ENCODE measurements around the gene NTM. TPM values are rescaled to one million over a fixed set of nuclear protein-coding genes. Genes with fewer than 3 reads are reported as not detected.
"Not testable (repeated sequence)": the region's sequence is repeated elsewhere in the genome, so short reads cannot be mapped to it uniquely, and the experiment has no call there.

NTM gene
- total and polyA plus RNA-seq, 8 donors: 0.04 to 4.4 (median 0.50) TPM

GRCh38 chr11:132318421-132319157 is 948.2 kb downstream of the NTM start:
- H3K27ac ChIP-seq: no peak overlapping the region
- intact Hi-C loops (cut with DNase I): no loop called here
- H3K4me1 ChIP-seq: no peaks in the 10 kb centered on the region
- peaks cover 0 to 3% (median 0%) of the 10 kb centered on the region in 4 donors for H3K27me3 ChIP-seq
- H3K9me3 ChIP-seq: no peaks in the 10 kb centered on the region
- H3K4me3 ChIP-seq: no peak overlapping the region
- 54 to 66% methylated on average over 8 of the region's 8 CpGs for WGBS, 2 donors
- no peaks in the 10 kb centered on the region for H3K36me3 ChIP-seq
- ATAC-seq (no peak), DNase-seq (no peak), FAIRE-seq (no peak)
- TF ChIP-seq, protein P1, sequence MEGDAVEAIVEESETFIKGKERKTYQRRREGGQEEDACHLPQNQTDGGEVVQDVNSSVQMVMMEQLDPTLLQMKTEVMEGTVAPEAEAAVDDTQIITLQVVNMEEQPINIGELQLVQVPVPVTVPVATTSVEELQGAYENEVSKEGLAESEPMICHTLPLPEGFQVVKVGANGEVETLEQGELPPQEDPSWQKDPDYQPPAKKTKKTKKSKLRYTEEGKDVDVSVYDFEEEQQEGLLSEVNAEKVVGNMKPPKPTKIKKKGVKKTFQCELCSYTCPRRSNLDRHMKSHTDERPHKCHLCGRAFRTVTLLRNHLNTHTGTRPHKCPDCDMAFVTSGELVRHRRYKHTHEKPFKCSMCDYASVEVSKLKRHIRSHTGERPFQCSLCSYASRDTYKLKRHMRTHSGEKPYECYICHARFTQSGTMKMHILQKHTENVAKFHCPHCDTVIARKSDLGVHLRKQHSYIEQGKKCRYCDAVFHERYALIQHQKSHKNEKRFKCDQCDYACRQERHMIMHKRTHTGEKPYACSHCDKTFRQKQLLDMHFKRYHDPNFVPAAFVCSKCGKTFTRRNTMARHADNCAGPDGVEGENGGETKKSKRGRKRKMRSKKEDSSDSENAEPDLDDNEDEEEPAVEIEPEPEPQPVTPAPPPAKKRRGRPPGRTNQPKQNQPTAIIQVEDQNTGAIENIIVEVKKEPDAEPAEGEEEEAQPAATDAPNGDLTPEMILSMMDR (IDR thresholded peaks at IDR 0.05): no peak

- H3K4me3 ChIP-seq; H3K36me3 ChIP-seq; DNase-seq; H3K9me3 ChIP-seq; ATAC-seq; H3K4me1 ChIP-seq; intact Hi-C loops (cut with DNase I); H3K27ac ChIP-seq; FAIRE-seq; H3K27me3 ChIP-seq: not testable (repeated sequence)
- 43 to 65% methylated on average over 6 of the region's 6 CpGs for WGBS, 2 donors
Observed at GRCh38 chr11:132319419-132319818, 949.0 kb downstream of the NTM start.

- Histone ChIP-seq H3K36me3 (no peaks in the 10 kb centered on the region), H3K4me3 (no peak overlapping the region), H3K4me1 (no peaks in the 10 kb centered on the region), H3K9me3 (no peaks in the 10 kb centered on the region), H3K27me3 (peaks cover 0 to 3% (median 0%) of the 10 kb centered on the region in 4 donors), H3K27ac (no peak overlapping the region)
- no peak for ATAC-seq
- 66 to 75% methylated on average over 7 of the region's 7 CpGs for WGBS, 2 donors
- DNase-seq: no peak
- intact Hi-C loops (cut with DNase I): no loop called here
- TF ChIP-seq, protein P1 (IDR thresholded peaks at IDR 0.05): no peak
- no peak for FAIRE-seq
Observed at GRCh38 chr11:132330515-132330914, 960.1 kb downstream of the NTM start.

DNA sequence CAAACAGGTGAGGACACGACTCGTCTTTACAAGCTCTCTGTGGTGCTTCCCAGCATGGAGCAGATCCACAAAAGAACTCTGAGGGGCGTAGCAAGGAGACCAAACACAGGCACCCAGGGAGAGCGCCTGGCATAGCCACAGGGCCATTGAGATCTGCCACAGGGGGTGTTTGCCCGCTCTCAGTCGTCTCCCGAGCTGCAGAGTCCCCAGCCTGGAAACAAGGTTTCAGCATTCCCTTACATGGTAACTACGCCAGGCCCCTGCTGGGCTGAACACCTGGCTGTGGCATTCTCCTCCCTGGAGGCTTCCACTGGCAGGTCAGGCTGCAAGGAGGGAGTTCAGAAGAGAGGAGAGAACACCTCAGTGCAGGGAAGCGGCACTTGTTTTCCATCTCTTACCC is 962.1 kb downstream of the NTM start:
- intact Hi-C loops (cut with DNase I): no loop called here
- Histone ChIP-seq H3K4me3 (no peak overlapping the region), H3K4me1 (no peaks in the 10 kb centered on the region), H3K27me3 (peaks cover 0 to 3% (median 0%) of the 10 kb centered on the region in 4 donors), H3K36me3 (no peaks in the 10 kb centered on the region), H3K27ac (no peak overlapping the region), H3K9me3 (no peaks in the 10 kb centered on the region)
- DNase-seq (no peak), FAIRE-seq (no peak), ATAC-seq (no peak)
- TF ChIP-seq, protein P1 (IDR thresholded peaks at IDR 0.05): no peak
- WGBS, 2 donors: 42 to 53% methylated on average over 9 of the region's 9 CpGs

DNA sequence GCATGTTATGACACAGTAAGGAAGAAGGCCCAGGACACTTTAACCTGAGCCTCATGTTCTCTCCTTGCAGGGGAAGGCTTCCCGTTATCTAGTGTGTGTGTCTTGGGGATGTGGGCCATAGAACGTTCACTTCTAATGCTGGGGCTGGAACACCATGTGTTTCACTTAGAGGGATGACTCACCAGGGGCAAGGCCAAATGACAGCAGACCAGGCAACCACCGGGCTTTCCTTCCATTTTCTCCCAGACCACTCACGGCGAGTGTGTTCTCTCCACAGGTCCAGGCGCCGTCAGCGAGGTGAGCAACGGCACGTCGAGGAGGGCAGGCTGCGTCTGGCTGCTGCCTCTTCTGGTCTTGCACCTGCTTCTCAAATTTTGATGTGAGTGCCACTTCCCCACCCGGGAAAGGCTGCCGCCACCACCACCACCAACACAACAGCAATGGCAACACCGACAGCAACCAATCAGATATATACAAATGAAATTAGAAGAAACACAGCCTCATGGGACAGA is 964.4 kb downstream of the NTM start:
- Histone ChIP-seq H3K4me1 (no peaks in the 10 kb centered on the region), H3K9me3 (no peaks in the 10 kb centered on the region), H3K36me3 (no peaks in the 10 kb centered on the region), H3K27ac (no peak overlapping the region), H3K27me3 (peaks cover 0 to 3% (median 0%) of the 10 kb centered on the region in 4 donors), H3K4me3 (no peak overlapping the region)
- intact Hi-C loops (cut with DNase I): no loop called here
- FAIRE-seq: no peak
- WGBS, 2 donors: 75 to 89% methylated on average over 15 of the region's 15 CpGs
- ATAC-seq: no peak
- DNase-seq: no peak
- TF ChIP-seq, protein P1 (IDR thresholded peaks at IDR 0.05): no peak
